ENCODE measurements around the gene BATF2. TPM values are rescaled to one million over a fixed set of nuclear protein-coding genes. Genes with fewer than 3 reads are reported as not detected.
A peak's percentile ranks its signal among the peaks of the same experiment; 100 is the strongest.
"Not testable (repeated sequence)": the region's sequence is repeated elsewhere in the genome, so short reads cannot be mapped to it uniquely, and the experiment has no call there.

The BATF2 gene
- polyA plus RNA-seq, 3 donors, result 1.2 to 7.4 (median 5.5) TPM

DNA sequence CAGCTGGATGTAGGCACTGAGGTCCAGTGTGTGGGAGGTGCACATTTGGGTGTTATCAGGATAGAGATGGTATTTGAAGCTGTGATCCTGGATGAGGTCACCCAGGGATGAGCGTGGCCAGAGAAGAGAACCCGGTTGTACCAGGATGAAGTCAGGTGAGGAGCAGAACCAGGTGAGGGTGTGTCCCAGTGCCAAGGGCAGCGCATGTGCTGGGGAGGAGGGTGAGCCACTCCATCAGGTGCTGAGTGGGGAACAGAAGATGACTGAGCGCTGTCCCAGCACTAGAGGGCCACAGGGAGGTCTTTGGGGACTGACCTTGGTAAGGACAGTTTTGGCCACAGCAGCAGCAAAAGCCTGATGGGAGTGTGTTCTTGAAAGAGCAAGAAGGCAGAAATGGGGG lies 19.9 kb upstream of the BATF2 start:
- WGBS, 3 donors, result 87 to 93% (median 87%) methylated on average over 4 of the region's 4 CpGs
- H3K27ac ChIP-seq (ENCODE audit: low read depth, low read length), result no peak overlapping the region

- WGBS, 3 donors, result 30 to 32% (median 31%) methylated on average over 23 of the region's 23 CpGs
- H3K27ac ChIP-seq (ENCODE audit: low read depth, low read length), result peak overlapping the region; percentile 98
Observed at GRCh38 chr11:65014726-65015227, 18.0 kb upstream of the BATF2 start.

DNA sequence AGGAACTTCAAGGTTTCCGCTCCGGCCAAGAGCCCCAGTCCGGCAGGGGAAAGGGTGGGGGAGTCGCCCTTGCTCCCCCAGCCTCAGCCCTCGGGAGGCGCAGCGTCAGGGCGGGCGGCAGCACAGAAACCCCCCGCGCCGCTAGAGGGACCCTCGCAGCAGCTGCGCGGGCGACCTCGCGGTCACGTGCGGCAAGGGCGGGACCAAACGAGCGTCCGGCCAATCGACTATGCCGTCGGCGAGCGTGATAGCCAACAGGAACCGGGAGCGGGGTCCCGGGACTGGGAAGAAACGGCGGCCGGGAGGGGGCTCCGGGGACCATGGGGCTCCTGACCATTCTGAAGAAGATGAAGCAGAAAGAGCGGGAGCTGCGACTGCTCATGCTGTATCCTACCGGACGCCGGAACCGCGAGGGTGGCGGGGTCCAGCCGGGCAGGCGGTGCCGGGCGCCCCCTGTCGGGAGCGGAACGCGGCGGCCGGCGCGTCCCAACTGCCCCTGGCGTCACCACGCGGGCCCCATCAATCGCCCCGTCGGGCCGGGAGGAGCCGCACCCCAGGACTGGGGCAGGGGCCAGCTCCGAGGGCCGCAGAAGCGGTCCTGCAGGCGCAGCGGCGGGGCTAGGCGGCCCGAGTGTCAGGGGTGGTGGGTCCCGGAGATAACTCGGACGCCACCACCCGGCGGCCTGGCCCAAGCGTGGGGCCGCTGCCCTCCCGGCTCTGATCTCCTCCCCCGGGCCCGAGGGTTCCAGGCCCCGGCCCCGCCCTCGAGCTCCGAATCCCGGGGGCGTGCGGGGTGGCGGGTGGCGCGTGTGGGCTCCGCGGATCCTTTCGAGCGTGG lies 17.3 kb upstream of the BATF2 start, which contains the start of gene ARL2:
ARL2 (plus strand) TSS at position 273 of the 838 bp plus-strand sequence; CDS start at position 321, 48 bp downstream.
- peak within 1 kb of the TSS; percentile 98 for H3K27ac ChIP-seq (ENCODE audit: low read depth, low read length)
- WGBS, 3 donors, result 0% methylated on average over 73 to 96 of the region's 96 CpGs

GRCh38 chr11:65013130-65013887 lies 16.5 kb upstream of the BATF2 start:
- H3K27ac ChIP-seq (ENCODE audit: low read depth, low read length), result peak overlapping the region; percentile 98
- WGBS, 3 donors, result 7 to 16% (median 15%) methylated on average over 21 to 22 of the region's 22 CpGs

GRCh38 chr11:65008873-65009272 lies 12.1 kb upstream of the BATF2 start:
- WGBS, 3 donors, result 89 to 92% (median 90%) methylated on average over 2 of the region's 2 CpGs
- H3K27ac ChIP-seq (ENCODE audit: low read depth, low read length), result no peak overlapping the region

GRCh38 chr11:65008016-65008415 lies 11.2 kb upstream of the BATF2 start:
- WGBS, 3 donors, result 70 to 75% (median 75%) methylated on average over 7 of the region's 7 CpGs
- no peak overlapping the region for H3K27ac ChIP-seq (ENCODE audit: low read depth, low read length)

DNA sequence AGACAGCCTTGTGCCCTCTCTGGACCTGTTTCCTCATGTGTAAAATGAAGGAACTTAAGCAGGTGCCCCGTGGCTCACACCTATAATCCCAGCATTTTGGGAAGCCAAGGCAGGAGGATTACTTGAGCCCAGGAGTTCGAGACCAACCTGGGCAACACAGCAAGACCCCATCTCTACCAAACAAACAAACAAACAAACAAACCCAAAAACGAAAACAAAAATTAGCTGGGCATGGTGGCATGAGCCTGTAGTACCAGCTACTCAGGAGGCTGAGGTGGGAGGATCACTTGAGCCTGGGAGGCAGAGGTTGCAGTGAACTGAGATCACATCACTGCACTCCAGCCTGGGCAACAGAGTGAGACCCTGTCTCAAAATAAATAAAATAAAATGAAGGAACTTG lies 7.2 kb upstream of the BATF2 start:
- 53 to 75% (median 67%) methylated on average over 3 of the region's 3 CpGs for WGBS, 3 donors

GRCh38 chr11:65003282-65003681 lies 6.5 kb upstream of the BATF2 start:
- 77 to 81% (median 79%) methylated on average over 7 of the region's 7 CpGs for WGBS, 3 donors
- H3K27ac ChIP-seq (ENCODE audit: low read depth, low read length), result no peak overlapping the region

More for the DNA sequence above, 7.2 kb upstream of the BATF2 start:
- H3K27ac ChIP-seq (ENCODE audit: low read depth, low read length), result not testable (repeated sequence)

- WGBS, 3 donors, result 63 to 76% (median 72%) methylated on average over 5 of the region's 5 CpGs
- no peak overlapping the region for H3K27ac ChIP-seq (ENCODE audit: low read depth, low read length)
Observed at GRCh38 chr11:65002706-65003105, 5.9 kb upstream of the BATF2 start.

DNA sequence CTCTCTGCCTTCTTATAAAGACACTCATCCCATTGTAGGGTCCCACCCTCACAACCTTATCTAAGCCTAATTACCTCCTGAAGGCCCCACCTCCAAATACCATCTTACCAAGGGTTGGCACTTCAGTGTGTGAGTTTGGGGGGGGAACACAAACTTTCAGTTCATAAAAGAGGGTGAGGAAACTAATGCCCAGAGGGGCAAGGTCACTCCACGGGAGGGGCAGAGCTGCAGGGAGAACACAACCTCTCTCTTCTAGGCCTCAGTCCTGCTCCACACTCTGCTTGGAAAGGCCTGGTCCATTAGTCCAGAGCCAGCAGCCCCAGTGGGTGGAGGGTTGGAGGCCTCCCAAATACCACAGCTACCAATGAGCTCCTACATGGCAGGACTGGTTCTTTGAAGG lies 2.7 kb upstream of the BATF2 start:
- no peak overlapping the region for H3K27ac ChIP-seq (ENCODE audit: low read depth, low read length)
- WGBS, 3 donors, result 92 to 100% (median 95%) methylated on average over 1 of the region's 1 CpG

GRCh38 chr11:64998690-64999431 lies 2.1 kb upstream of the BATF2 start:
- H3K27ac ChIP-seq (ENCODE audit: low read depth, low read length), result no peak overlapping the region
- 41 to 77% (median 71%) methylated on average over 9 of the region's 9 CpGs for WGBS, 3 donors

GRCh38 chr11:64998141-64998540 lies 1.4 kb upstream of the BATF2 start:
- WGBS, 3 donors, result 71 to 85% (median 85%) methylated on average over 1 of the region's 1 CpG
- H3K27ac ChIP-seq (ENCODE audit: low read depth, low read length), result no peak overlapping the region

DNA sequence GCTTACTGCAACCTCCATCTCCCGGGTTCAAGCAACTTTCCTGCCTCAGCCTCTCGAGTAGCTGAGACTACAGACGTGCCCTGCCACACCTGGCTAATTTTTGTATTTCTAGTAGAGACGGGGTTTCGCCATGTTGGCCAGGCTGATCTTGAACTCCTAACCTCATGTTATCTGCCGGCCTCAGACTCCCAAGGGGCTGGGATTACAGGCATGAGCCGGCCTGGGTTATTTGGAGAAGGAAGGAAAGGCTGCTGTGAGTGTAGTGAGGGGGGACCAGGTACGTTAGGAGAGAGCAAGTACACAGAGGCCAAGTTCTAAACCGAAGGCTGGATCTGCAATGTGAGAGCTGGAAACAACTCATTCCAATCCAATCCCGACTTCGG lies 453 bp downstream of the BATF2 start:
- WGBS, 3 donors, result 32 to 37% (median 36%) methylated on average over 11 of the region's 11 CpGs
- H3K27ac ChIP-seq (ENCODE audit: low read depth, low read length), result no peak overlapping the region

DNA sequence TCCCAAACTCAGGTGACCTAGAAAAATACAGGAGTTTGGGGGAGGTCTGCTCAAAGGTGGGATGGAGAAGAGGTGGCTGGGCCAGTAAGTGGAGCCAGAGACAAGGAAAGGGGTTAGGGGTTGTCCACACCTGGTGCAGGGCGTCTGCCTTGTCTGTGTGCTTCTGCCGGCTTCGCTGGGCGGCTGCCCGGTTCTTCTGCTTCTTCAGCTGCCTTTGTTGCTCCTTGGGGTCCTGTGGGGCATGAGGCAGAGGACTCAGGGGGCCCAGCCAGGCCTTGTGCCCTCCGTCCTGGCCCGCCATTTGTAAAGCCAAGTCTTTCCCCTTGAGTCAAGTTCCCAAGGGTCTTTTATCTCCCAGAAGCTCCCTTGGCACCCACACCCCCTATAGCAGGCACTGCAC lies 2.5 kb downstream of the BATF2 start:
- no peak overlapping the region for H3K27ac ChIP-seq (ENCODE audit: low read depth, low read length)
- 95 to 98% (median 96%) methylated on average over 7 of the region's 7 CpGs for WGBS, 3 donors

DNA sequence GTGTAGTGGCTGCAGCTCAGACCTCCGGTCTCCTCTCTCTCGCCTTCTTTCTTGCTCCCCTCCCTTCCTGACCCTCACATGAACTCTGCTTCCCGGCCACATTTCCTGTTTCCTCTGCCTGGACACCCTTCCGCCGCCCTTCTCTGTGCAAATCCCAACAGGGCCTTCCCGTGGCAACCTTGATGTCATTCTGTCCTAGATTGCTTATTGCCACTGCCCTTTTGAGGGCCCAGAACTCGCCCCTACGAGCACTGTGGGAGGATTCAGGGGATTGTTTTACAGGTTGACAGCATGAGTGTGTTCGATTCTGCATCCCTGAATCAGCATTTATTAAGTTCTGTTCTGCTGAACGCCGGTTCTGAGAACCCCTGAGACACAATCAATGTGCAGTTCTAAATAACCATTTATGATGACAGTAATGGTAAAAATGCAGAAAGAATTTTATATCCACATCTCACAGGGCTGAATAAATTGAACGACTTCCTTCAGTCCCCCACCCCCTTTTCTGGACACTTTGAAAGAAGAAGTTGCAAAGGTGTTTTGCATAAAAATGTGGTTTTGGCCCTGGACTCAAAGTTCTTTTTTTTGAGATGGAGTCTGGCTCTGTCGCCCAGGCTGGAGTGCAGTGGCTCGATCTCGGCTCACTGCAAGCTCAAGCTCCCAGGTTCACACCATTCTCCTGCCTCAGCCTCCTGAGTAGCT lies 6.4 kb downstream of the BATF2 start:
- whole genome bisulfite sequencing, 3 donors, result 19 to 62% (median 20%) methylated on average over 15 of the region's 15 CpGs

GRCh38 chr11:64989416-64989815 lies 7.4 kb downstream of the BATF2 start:
- 65 to 86% (median 75%) methylated on average over 13 of the region's 13 CpGs for WGBS, 3 donors
- no peak overlapping the region for H3K27ac ChIP-seq (ENCODE audit: low read depth, low read length)

More for the DNA sequence above, 6.4 kb downstream of the BATF2 start:
- no peak overlapping the region for H3K27ac ChIP-seq (ENCODE audit: low read depth, low read length)

DNA sequence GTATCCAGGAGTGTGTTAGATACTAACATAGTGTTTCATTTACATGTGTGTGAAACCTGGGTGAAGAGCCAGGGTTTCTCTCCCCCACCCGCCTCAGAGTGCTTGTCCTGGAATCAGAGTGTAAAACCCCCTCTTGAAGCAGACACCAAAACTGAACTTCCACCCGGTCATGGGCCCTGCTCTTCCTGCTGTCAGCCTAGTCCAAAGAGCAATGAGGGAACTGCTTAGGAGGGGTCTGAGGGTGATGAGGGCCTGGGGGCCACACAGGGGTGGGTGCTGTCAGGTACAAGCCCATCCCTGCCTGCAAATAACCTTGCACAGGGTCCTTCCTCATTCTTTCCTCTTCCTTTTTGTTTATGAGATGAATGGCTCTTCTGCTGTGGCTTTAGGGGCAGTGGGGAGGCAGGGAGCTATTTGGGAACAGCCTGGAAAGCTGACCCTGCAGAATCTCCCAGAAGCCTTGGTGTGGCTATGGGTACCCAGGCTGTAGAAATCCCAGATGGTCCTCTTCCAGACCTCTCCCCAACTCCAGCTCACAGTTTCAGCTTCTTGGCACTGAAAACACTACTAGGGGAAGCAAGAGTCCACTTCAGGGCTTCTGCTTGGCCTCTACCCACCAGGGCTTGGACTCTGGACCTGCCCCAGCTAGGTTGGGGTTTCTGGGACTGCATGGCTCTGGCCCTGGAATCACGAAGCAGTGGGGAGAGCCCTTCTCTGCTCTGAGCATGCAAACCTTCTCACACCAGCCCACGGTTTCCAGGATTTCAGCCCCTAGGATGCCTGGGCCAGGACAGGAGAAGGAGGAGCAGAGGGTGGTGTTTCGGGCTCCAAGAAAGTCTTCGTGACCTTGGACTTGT lies 8.5 kb downstream of the BATF2 start:
- WGBS, 3 donors, result 81 to 86% (median 85%) methylated on average over 6 of the region's 6 CpGs
- H3K27ac ChIP-seq (ENCODE audit: low read depth, low read length), result no peak overlapping the region

All from adipose tissue (tissue), 3 donors.